Osteoblast (primary cell): ENCODE data around the gene LLGL1. TPM values are rescaled to one million over a fixed set of nuclear protein-coding genes. Genes with fewer than 3 reads are reported as not detected.
A peak's percentile ranks its signal among the peaks of the same experiment; 100 is the strongest.

Experiments used
- DNase-seq: peaks from one replicate; pipeline ENCODE4 v3.0.0; 2011; ENCODE audit warnings: low spot score, mixed read lengths; ENCODE audit not compliant: insufficient read length; ENCODE audit errors: missing footprints
- H2AFZ ChIP-seq: 2 replicates; pipeline ENCODE4 v1.6.0; 2011; ENCODE audit warnings: mild to moderate bottlenecking, low read length
- H3K27ac ChIP-seq: 2 replicates; pipeline ENCODE4 v1.5.1; 2011; ENCODE audit warnings: mild to moderate bottlenecking, low read depth, low read length, moderate library complexity
- H3K27me3 ChIP-seq: 2 replicates; pipeline ENCODE4 v1.6.0; 2012; ENCODE audit warnings: mild to moderate bottlenecking, control low read depth, inconsistent platforms, low read length, moderate library complexity; ENCODE audit not compliant: insufficient read depth
- H3K36me3 ChIP-seq: 2 replicates; pipeline ENCODE4 v1.5.1; 2011; ENCODE audit warnings: mild to moderate bottlenecking, low read length, control low read depth, moderate library complexity; ENCODE audit not compliant: insufficient read depth
- H3K4me1 ChIP-seq: 2 replicates; pipeline ENCODE4 v1.5.1; 2011; ENCODE audit warnings: mild to moderate bottlenecking, low read length, control low read depth, moderate library complexity; ENCODE audit not compliant: insufficient read depth
- H3K4me2 ChIP-seq: 2 replicates; pipeline ENCODE4 v1.6.0; 2011; ENCODE audit warnings: mild to moderate bottlenecking, low read length; ENCODE audit not compliant: insufficient read depth
- H3K4me3 ChIP-seq: fragments of 200-600 bp; sonication (generic); 3 replicates; pipeline ENCODE4 v1.5.1; 2012; ENCODE audit warnings: mild to moderate bottlenecking, low read length, inconsistent platforms; ENCODE audit not compliant: insufficient read depth
- H3K79me2 ChIP-seq: 2 replicates; pipeline ENCODE4 v1.6.0; 2012; ENCODE audit warnings: mild to moderate bottlenecking, low read length, control low read depth, inconsistent platforms; ENCODE audit not compliant: insufficient read depth
- H3K9me3 ChIP-seq: 2 replicates; pipeline ENCODE4 v1.5.1; 2011; ENCODE audit warnings: low read depth, low read length, control low read depth
- H4K20me1 ChIP-seq: 2 replicates; pipeline ENCODE4 v1.6.0; 2012; ENCODE audit warnings: mild to moderate bottlenecking, low read length, control low read depth; ENCODE audit not compliant: insufficient read depth
- CTCF ChIP-seq: IDR thresholded peaks from 2 replicates; pipeline ENCODE4 v1.5.1; 2011; ENCODE audit warnings: mild to moderate bottlenecking, low read depth, low read length, moderate library complexity; ENCODE audit errors: extremely low read depth
- total RNA-seq: library from RNA; depleted of rRNA; stranded (reverse); fragments of >200 nt; gene quantifications from 2 replicates; pipeline ENCODE4 v1.2.3, GENCODE V29; 2012

LLGL1 gene
- total RNA-seq, 1 donor: 50.3 TPM

GRCh38 chr17:18254888-18255649 is 29.6 kb downstream of the LLGL1 start:
- no peak for TF ChIP-seq CTCF
- peaks cover 16% of the 10 kb centered on the region for H3K4me1 ChIP-seq
- H3K36me3 ChIP-seq: peaks cover 66% of the 10 kb centered on the region
- H3K9me3 ChIP-seq: no peaks in the 10 kb centered on the region
- H3K27ac ChIP-seq: no peak overlapping the region
- H4K20me1 ChIP-seq: peaks cover 37% of the 10 kb centered on the region
- DNase-seq: no peak
- H3K27me3 ChIP-seq: no peaks in the 10 kb centered on the region
- H3K79me2 ChIP-seq: peaks cover 52% of the 10 kb centered on the region
- no peak overlapping the region for H3K4me2 ChIP-seq
- no peak overlapping the region for H2AFZ ChIP-seq
- no peak overlapping the region for H3K4me3 ChIP-seq

DNA sequence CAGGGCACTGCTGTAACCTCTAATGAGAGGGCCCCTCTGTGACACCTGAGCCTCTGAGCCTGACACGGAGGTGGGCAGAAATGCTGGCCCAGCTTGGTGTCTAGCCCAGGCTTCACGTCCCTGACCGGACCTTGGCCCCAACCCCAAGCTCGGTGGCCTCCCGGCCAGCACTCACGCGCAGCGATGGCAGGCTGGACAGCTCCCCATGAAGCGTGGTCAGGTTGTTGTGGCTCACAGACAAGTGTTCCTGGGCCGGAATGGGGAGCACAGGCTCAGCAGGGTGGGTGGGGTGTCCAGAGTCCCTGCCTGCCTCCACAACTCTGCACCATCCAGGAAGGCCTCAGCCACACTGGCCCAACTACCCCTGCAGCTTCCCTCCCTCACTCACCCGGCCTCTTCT is 30.9 kb downstream of the LLGL1 start:
- no peaks in the 10 kb centered on the region for H3K27me3 ChIP-seq
- peaks cover 22% of the 10 kb centered on the region for H3K4me1 ChIP-seq
- no peaks in the 10 kb centered on the region for H3K9me3 ChIP-seq
- H2AFZ ChIP-seq: no peak overlapping the region
- no peak overlapping the region for H3K27ac ChIP-seq
- no peak for TF ChIP-seq CTCF
- peaks cover 53% of the 10 kb centered on the region for H3K36me3 ChIP-seq
- no peak for DNase-seq
- no peak overlapping the region for H3K4me2 ChIP-seq
- H3K79me2 ChIP-seq: peaks cover 59% of the 10 kb centered on the region
- no peak overlapping the region for H3K4me3 ChIP-seq
- H4K20me1 ChIP-seq: peaks cover 33% of the 10 kb centered on the region

GRCh38 chr17:18256776-18257175 is 31.3 kb downstream of the LLGL1 start:
- Histone ChIP-seq H3K4me1 (peaks cover 27% of the 10 kb centered on the region), H3K9me3 (no peaks in the 10 kb centered on the region), H3K79me2 (peaks cover 63% of the 10 kb centered on the region), H4K20me1 (peaks cover 33% of the 10 kb centered on the region), H3K27me3 (no peaks in the 10 kb centered on the region), H3K4me2 (peak overlapping the region; percentile 92), H3K4me3 (peak overlapping the region; percentile 98), H2AFZ (no peak overlapping the region), H3K27ac (peak overlapping the region; percentile 86), H3K36me3 (peaks cover 49% of the 10 kb centered on the region)
- TF ChIP-seq CTCF: no peak
- DNase-seq: no peak

DNA sequence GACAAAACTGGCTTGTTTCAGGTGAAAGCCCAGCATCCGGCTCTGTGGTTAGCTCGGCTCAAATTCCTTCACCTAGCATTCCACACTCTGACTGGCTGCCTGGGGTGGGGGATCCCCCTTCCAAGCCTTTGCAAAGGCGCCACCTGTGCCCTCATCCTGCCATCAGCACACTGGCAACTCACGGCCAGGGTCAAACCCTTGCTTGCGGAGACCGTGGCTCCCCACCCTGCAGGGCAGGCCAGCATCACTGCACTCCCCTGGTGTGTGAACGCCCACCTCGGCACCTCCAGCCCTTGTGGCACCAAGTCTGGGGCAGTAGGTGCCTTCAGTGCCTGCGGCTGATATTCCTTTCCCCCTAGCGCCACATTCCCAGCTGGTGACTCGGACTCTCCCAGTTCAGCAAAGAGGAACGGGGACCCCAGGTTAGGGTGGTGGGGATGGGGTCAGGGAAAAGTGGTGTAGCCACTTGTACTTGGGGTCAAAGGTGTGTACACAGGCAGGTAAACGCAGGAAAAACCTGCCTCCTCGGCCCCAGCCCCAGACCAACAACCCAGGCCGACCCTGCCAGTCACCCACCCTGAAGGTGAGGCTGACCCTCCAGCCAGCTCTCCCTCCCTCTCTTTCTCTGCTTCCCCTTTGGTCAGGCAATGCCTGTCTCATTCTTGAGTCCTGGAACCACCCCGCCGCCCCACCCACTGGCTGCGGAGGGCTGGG is 32.0 kb downstream of the LLGL1 start:
- peak overlapping the region; percentile 86 for H3K27ac ChIP-seq
- peaks cover 36% of the 10 kb centered on the region for H4K20me1 ChIP-seq
- H3K4me1 ChIP-seq: peaks cover 32% of the 10 kb centered on the region
- peak overlapping the region; percentile 96 for H2AFZ ChIP-seq
- H3K27me3 ChIP-seq: no peaks in the 10 kb centered on the region
- TF ChIP-seq CTCF: no peak
- DNase-seq: peak; percentile 93
- peaks cover 68% of the 10 kb centered on the region for H3K79me2 ChIP-seq
- H3K4me3 ChIP-seq: peak overlapping the region; percentile 98
- H3K9me3 ChIP-seq: no peaks in the 10 kb centered on the region
- peaks cover 42% of the 10 kb centered on the region for H3K36me3 ChIP-seq
- H3K4me2 ChIP-seq: peak overlapping the region; percentile 92
